ENCODE results near the gene ZNF319.

Gene ZNF319

DNA sequence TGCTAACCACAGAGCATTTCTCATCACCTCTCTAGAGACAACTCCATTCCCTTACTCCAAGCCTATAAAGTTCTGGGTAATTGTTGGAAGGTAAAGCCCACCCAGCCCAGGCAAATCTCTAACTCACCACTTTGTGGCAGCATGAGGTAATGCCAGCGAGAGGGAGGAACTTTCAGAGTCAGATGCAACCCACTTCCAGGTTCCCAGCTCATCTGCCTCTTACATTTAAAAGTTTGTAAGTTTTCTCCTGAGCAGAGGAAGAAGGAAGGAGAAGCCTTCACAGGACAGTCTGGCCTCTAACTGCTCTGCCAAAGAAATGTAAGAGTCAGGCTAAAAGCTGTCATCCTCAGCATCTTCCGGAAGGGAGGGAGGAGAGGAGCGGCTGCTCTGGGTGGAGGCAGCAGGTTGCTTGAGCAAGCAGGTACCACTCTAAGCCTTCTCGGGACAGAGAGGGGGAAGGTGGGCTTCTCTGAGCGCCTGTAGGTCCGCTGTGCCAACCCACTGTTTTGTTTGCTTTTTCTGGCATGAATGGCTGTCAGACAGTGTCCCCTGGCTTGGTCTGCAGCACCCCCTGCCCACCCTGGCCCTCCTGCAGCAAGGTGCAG lies 1.0 kb downstream of the ZNF319 start:
- Histone ChIP-seq H3K4me3 (ENCODE audit: low read depth in 1 of 2, low read length in 2 of 2) (peak overlapping the region; percentile 44 to 89), H3K9me3 (ENCODE audit: control insufficient read depth in 1 of 2, low read length in 2 of 2) (no peaks in the 10 kb centered on the region), H3K27ac (ENCODE audit: low read length) (peak overlapping the region; percentile 60), H3K27me3 (ENCODE audit: low read depth, low read length) (no peaks in the 10 kb centered on the region), H3K36me3 (ENCODE audit: control insufficient read depth in 1 of 2, insufficient read depth in 2 of 2, low read length in 2 of 2) (peaks cover 15 to 35% of the 10 kb centered on the region in 2 donors), H3K4me1 (ENCODE audit: control insufficient read depth in 1 of 2, insufficient read depth in 2 of 2, low read length in 2 of 2) (peaks cover 8 to 24% of the 10 kb centered on the region in 2 donors)

DNA sequence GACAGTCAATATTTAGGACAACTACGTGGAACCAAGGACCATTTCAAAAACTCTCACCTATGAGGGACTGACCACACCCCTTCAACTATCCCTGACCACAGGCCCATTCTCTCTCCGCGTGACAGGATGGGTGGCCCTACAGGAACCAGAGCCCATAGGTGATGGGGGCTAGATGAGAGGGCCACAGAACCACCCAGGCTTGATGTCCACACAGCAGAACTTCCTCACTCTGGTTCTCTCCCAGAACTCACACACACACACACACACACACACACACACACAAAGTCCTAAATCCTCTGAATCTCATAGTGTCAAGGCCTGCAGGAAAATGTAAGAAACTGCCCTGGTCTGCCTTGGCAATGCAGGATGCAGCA lies 1.5 kb downstream of the ZNF319 start:
- H3K4me1 ChIP-seq (ENCODE audit: control insufficient read depth in 1 of 2, insufficient read depth in 2 of 2, low read length in 2 of 2), result peaks cover 8 to 24% of the 10 kb centered on the region in 2 donors
- H3K36me3 ChIP-seq (ENCODE audit: control insufficient read depth in 1 of 2, insufficient read depth in 2 of 2, low read length in 2 of 2), result peaks cover 15 to 40% of the 10 kb centered on the region in 2 donors
- H3K27me3 ChIP-seq (ENCODE audit: low read depth, low read length), result no peaks in the 10 kb centered on the region
- no peaks in the 10 kb centered on the region for H3K9me3 ChIP-seq (ENCODE audit: control insufficient read depth in 1 of 2, low read length in 2 of 2)
- peak overlapping the region; percentile 44 to 89 for H3K4me3 ChIP-seq (ENCODE audit: low read depth in 1 of 2, low read length in 2 of 2)
- peak overlapping the region; percentile 60 for H3K27ac ChIP-seq (ENCODE audit: low read length)

DNA sequence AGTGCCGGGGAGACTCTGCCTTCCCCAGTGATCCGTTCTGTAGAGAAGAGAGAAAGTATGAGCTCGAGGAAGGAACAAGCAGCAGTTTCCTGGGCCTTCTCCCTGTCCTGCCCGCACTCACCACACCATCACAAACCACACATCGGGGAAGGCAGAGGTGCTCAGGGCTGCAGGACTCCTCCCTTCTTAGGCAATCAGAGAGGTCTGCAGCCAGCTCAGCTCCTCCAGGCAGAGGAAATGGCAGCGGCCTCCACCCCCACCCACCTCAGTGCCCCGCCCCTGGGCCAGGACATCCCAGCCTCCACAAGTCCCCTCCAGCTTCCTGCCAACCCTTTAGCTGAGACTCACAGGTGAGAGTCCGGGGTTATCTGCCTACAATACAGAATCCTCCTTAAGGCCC lies 2.0 kb downstream of the ZNF319 start:
- no peaks in the 10 kb centered on the region for H3K9me3 ChIP-seq (ENCODE audit: control insufficient read depth in 1 of 2, low read length in 2 of 2)
- H3K27ac ChIP-seq (ENCODE audit: low read length), result no peak overlapping the region
- H3K27me3 ChIP-seq (ENCODE audit: low read depth, low read length), result no peaks in the 10 kb centered on the region
- no peak overlapping the region for H3K4me3 ChIP-seq (ENCODE audit: low read depth in 1 of 2, low read length in 2 of 2)
- peaks cover 15 to 45% of the 10 kb centered on the region in 2 donors for H3K36me3 ChIP-seq (ENCODE audit: control insufficient read depth in 1 of 2, insufficient read depth in 2 of 2, low read length in 2 of 2)
- H3K4me1 ChIP-seq (ENCODE audit: control insufficient read depth in 1 of 2, insufficient read depth in 2 of 2, low read length in 2 of 2), result peaks cover 8 to 24% of the 10 kb centered on the region in 2 donors

DNA sequence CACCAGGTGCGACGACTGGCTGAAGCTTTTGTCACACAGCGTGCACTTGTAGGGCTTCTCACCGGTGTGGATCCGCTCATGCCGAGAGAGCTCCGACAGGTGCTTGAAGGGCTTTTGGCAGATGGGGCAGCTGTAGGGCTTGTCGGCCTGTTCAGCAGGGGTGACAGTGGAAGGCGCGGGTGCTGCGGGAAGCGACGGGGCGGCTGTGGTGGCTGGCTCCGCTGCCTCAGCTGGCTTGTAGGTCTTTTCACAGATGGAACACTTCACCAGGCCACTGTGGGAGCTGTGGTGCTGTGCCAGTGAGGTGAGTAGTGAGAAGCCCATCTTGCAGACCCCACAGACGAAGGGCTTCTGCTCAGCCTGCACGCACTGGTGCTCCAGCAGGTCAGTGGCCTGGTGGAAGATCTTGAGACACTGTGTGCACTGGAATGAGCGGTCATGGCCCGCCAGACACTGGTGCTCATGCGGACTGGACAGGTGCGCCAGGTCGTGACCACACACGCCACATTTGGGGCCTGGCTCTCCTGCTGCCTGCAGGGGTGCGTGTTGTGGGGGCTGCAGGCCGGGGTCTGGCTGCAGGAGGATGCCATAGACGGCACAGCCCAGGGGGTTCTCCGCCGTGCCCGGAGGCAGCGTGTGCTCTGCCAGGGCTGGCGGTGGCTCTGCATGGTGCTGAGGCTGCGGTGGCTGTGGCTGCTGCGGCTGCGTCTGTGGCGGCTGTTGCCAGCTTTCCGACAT lies 2.8 kb downstream of the ZNF319 start:
- Histone ChIP-seq H3K4me3 (ENCODE audit: low read depth in 1 of 2, low read length in 2 of 2) (no peak overlapping the region), H3K27ac (ENCODE audit: low read length) (no peak overlapping the region), H3K4me1 (ENCODE audit: control insufficient read depth in 1 of 2, insufficient read depth in 2 of 2, low read length in 2 of 2) (peaks cover 8 to 24% of the 10 kb centered on the region in 2 donors), H3K27me3 (ENCODE audit: low read depth, low read length) (no peaks in the 10 kb centered on the region), H3K36me3 (ENCODE audit: control insufficient read depth in 1 of 2, insufficient read depth in 2 of 2, low read length in 2 of 2) (peaks cover 11 to 40% of the 10 kb centered on the region in 2 donors), H3K9me3 (ENCODE audit: control insufficient read depth in 1 of 2, low read length in 2 of 2) (no peaks in the 10 kb centered on the region)

DNA sequence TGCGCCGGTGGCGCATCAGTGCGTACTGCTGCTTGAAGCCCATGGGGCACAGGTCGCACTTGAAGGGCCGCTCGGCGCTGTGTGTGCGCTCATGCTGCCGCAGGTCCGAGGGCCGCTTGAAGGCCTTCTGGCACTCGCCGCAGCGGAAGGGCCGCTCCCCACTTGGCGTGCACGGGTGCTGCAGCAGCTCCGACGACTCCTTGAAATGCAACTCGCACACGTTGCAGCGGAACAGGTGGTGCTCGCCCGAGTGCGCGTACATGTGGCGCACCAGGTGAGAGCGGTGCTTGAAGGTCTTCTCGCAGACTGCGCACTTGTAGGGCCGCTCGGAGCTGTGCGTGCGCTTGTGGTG lies 3.3 kb downstream of the ZNF319 start:
- H3K9me3 ChIP-seq (ENCODE audit: control insufficient read depth in 1 of 2, low read length in 2 of 2), result no peaks in the 10 kb centered on the region
- peaks cover 11 to 40% of the 10 kb centered on the region in 2 donors for H3K36me3 ChIP-seq (ENCODE audit: control insufficient read depth in 1 of 2, insufficient read depth in 2 of 2, low read length in 2 of 2)
- no peak overlapping the region for H3K4me3 ChIP-seq (ENCODE audit: low read depth in 1 of 2, low read length in 2 of 2)
- peaks cover 8 to 24% of the 10 kb centered on the region in 2 donors for H3K4me1 ChIP-seq (ENCODE audit: control insufficient read depth in 1 of 2, insufficient read depth in 2 of 2, low read length in 2 of 2)
- H3K27me3 ChIP-seq (ENCODE audit: low read depth, low read length), result no peaks in the 10 kb centered on the region
- no peak overlapping the region for H3K27ac ChIP-seq (ENCODE audit: low read length)

DNA sequence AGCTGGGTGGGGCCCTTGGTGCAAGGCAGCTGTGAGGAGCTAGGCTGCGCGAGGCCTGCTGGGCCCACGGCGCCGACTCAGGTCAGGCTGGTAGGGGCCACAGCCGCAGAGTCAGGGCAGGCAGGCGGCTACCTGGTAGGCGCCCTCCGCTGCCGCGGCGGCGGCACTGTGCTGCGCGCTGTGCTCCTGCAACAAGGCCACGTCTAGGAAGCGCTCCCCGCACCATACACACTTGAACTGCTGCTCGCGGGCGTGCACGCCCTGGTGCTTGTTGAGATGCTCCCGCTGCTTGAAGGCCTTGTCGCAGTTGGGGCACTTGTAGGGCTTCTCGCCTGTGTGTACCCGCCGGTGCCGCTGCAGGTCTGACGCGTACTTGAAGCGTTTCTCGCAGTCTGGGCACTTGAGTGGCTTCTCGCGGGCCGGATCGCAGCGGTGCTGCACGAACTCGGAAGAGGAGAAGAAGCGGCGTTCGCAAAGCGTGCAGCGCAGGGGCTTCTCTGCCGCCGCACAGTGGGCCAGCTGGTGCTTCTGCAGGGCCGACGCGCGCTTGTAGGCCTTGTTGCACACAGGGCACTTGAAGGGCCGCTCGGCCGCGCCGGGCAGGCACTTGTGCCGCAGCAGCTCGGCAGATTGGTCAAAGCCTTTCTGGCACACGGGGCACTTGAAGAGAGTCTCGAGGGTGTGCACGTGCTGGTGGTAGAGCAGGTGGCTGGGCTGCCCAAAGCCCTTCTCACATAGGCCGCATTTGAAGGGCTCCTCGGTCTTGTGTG lies 3.9 kb downstream of the ZNF319 start:
- peaks cover 8 to 19% of the 10 kb centered on the region in 2 donors for H3K4me1 ChIP-seq (ENCODE audit: control insufficient read depth in 1 of 2, insufficient read depth in 2 of 2, low read length in 2 of 2)
- no peak overlapping the region for H3K27ac ChIP-seq (ENCODE audit: low read length)
- H3K27me3 ChIP-seq (ENCODE audit: low read depth, low read length), result no peaks in the 10 kb centered on the region
- no peaks in the 10 kb centered on the region for H3K9me3 ChIP-seq (ENCODE audit: control insufficient read depth in 1 of 2, low read length in 2 of 2)
- H3K36me3 ChIP-seq (ENCODE audit: control insufficient read depth in 1 of 2, insufficient read depth in 2 of 2, low read length in 2 of 2), result peaks cover 9 to 40% of the 10 kb centered on the region in 2 donors
- H3K4me3 ChIP-seq (ENCODE audit: low read depth in 1 of 2, low read length in 2 of 2), result no peak overlapping the region

DNA sequence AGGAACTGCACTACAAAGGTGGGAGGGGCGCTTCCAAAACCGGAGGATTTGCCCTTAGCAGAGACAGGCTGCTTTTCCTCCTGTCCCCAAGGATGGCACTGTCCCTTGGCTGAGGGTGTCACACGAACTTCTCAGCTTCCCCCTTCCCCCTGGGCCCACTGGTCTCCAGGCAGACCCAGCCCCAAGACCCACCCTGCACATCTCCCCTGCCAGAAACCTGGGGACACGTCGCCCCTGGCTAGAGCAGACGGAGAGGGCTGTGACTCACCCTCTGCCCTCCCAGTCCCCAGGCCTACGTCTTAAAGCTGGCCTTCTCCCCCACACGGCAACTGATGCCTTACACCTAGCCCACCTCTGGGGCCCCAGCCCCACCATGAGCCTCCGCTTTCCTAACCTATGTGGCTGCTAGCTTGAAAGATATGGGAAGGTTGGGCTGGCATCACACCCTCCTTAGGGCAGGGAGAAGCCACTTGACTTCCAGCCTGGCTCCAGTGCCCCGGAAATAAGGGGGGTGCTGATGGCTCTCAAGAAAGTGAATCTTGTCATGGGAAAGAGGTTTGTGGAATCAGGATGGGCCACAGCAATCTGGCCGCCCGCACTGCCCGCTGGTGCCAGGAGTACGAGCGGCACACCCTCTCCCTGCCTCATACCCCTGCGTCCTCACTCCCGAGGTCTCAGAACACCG lies 4.6 kb downstream of the ZNF319 start:
- no peak overlapping the region for H3K4me3 ChIP-seq (ENCODE audit: low read depth in 1 of 2, low read length in 2 of 2)
- H3K9me3 ChIP-seq (ENCODE audit: control insufficient read depth in 1 of 2, low read length in 2 of 2), result no peaks in the 10 kb centered on the region
- H3K4me1 ChIP-seq (ENCODE audit: control insufficient read depth in 1 of 2, insufficient read depth in 2 of 2, low read length in 2 of 2), result peaks cover 8 to 19% of the 10 kb centered on the region in 2 donors
- H3K36me3 ChIP-seq (ENCODE audit: control insufficient read depth in 1 of 2, insufficient read depth in 2 of 2, low read length in 2 of 2), result peaks cover 9 to 40% of the 10 kb centered on the region in 2 donors
- no peak overlapping the region for H3K27ac ChIP-seq (ENCODE audit: low read length)
- no peaks in the 10 kb centered on the region for H3K27me3 ChIP-seq (ENCODE audit: low read depth, low read length)

DNA sequence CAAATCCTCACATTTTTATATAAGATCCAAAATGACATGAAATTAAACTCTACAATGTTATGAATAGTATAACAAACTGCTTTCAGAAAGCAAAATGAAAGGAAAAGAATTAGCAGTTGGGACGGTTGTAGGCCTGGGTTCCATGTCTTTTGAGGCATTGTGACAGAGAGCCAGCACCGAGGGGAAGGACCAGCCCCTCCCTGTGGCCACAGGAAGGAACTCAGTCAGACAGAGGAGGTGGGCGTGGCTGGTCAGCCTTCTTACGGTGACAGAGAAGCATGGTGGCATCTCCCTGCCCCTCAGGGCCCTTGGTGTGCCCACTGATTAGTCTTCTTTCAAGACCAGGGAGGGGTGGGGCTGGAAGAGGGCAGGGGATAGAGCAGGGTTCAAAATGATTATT lies 5.7 kb downstream of the ZNF319 start:
- Histone ChIP-seq H3K4me1 (ENCODE audit: control insufficient read depth in 1 of 2, insufficient read depth in 2 of 2, low read length in 2 of 2) (peaks cover 8 to 17% of the 10 kb centered on the region in 2 donors), H3K27me3 (ENCODE audit: low read depth, low read length) (no peaks in the 10 kb centered on the region), H3K27ac (ENCODE audit: low read length) (no peak overlapping the region), H3K9me3 (ENCODE audit: control insufficient read depth in 1 of 2, low read length in 2 of 2) (no peaks in the 10 kb centered on the region), H3K36me3 (ENCODE audit: control insufficient read depth in 1 of 2, insufficient read depth in 2 of 2, low read length in 2 of 2) (peaks cover 9 to 40% of the 10 kb centered on the region in 2 donors), H3K4me3 (ENCODE audit: low read depth in 1 of 2, low read length in 2 of 2) (no peak overlapping the region)

DNA sequence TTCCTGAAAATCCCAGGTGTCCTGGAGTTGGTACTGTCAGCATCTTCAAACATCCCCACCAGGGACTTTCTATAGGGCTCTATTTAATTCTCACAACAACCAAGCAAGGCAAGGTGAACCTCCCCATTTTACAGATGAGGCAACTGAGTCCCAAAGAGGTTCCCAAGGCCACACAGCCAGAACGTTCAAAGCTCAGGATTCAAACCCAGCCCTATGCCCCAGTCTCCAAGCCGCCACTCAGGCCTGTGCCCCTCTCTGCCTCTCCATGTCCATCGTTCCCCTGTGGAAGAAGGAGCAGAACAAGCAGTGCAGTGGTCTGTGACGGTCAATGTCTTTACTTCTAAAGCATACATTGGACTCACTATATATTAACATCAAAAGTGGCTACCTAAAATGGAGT lies 6.1 kb downstream of the ZNF319 start:
- H3K36me3 ChIP-seq (ENCODE audit: control insufficient read depth in 1 of 2, insufficient read depth in 2 of 2, low read length in 2 of 2), result peaks cover 9 to 40% of the 10 kb centered on the region in 2 donors
- H3K4me1 ChIP-seq (ENCODE audit: control insufficient read depth in 1 of 2, insufficient read depth in 2 of 2, low read length in 2 of 2), result peaks cover 7 to 13% of the 10 kb centered on the region in 2 donors
- no peak overlapping the region for H3K27ac ChIP-seq (ENCODE audit: low read length)

DNA sequence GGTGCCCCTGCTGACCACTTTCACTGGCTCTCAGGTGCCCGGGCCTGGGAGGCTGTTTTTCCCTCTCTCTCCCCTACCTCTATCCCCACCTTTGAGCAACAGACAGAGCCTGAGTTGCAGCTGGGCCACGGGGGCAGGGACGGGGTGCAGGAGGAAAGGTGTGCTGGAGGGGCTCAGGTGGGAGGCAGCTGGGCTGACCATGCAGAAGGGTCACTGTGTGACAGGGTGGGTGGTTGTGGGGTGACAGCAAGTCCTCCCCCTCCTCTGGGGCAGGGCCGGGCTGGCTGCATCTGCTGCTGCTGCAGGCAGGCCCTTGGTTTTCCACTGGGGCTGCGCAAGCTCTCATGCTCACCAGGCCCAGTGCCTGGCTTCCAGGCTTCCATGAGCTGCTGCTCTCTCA lies 6.6 kb downstream of the ZNF319 start:
- Histone ChIP-seq H3K36me3 (ENCODE audit: control insufficient read depth in 1 of 2, insufficient read depth in 2 of 2, low read length in 2 of 2) (peaks cover 9 to 40% of the 10 kb centered on the region in 2 donors), H3K4me1 (ENCODE audit: control insufficient read depth in 1 of 2, insufficient read depth in 2 of 2, low read length in 2 of 2) (peaks cover 2 to 9% of the 10 kb centered on the region in 2 donors), H3K27ac (ENCODE audit: low read length) (no peak overlapping the region), H3K9me3 (ENCODE audit: control insufficient read depth in 1 of 2, low read length in 2 of 2) (no peaks in the 10 kb centered on the region), H3K27me3 (ENCODE audit: low read depth, low read length) (no peaks in the 10 kb centered on the region), H3K4me3 (ENCODE audit: low read depth in 1 of 2, low read length in 2 of 2) (no peak overlapping the region)

More for the DNA sequence above, 6.1 kb downstream of the ZNF319 start:
- Histone ChIP-seq H3K9me3 (ENCODE audit: control insufficient read depth in 1 of 2, low read length in 2 of 2) (no peaks in the 10 kb centered on the region), H3K4me3 (ENCODE audit: low read depth in 1 of 2, low read length in 2 of 2) (no peak overlapping the region), H3K27me3 (ENCODE audit: low read depth, low read length) (no peaks in the 10 kb centered on the region)

DNA sequence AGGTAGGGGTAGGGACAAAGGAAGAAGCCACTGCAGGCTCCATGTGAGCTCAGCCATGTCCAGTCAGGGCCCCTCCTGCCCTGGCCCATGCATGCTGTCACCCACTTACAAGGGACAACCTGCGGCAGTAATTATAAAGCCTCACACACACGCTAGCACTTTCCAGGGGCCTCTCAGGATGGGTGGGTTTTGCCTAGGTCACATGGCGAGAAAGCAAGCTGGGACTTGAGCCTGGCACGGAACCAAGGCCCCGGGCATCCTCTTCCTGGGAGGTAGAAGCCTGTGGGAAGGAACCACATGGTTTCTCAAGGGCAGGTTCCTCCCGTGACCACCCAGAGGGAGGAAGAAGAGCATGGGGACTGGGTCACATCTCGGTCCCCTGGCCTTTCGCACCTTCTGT lies 7.0 kb downstream of the ZNF319 start:
- Histone ChIP-seq H3K36me3 (ENCODE audit: control insufficient read depth in 1 of 2, insufficient read depth in 2 of 2, low read length in 2 of 2) (peaks cover 9 to 40% of the 10 kb centered on the region in 2 donors), H3K4me3 (ENCODE audit: low read depth in 1 of 2, low read length in 2 of 2) (no peak overlapping the region), H3K4me1 (ENCODE audit: control insufficient read depth in 1 of 2, insufficient read depth in 2 of 2, low read length in 2 of 2) (peaks cover 0 to 4% of the 10 kb centered on the region in 2 donors), H3K9me3 (ENCODE audit: control insufficient read depth in 1 of 2, low read length in 2 of 2) (no peaks in the 10 kb centered on the region), H3K27me3 (ENCODE audit: low read depth, low read length) (no peaks in the 10 kb centered on the region), H3K27ac (ENCODE audit: low read length) (no peak overlapping the region)

Data from muscle layer of duodenum (tissue), 2 donors.